Measurements from ENCODE around the gene SSNA1.
A peak's percentile ranks its signal among the peaks of the same experiment; 100 is the strongest.

Gene SSNA1

DNA sequence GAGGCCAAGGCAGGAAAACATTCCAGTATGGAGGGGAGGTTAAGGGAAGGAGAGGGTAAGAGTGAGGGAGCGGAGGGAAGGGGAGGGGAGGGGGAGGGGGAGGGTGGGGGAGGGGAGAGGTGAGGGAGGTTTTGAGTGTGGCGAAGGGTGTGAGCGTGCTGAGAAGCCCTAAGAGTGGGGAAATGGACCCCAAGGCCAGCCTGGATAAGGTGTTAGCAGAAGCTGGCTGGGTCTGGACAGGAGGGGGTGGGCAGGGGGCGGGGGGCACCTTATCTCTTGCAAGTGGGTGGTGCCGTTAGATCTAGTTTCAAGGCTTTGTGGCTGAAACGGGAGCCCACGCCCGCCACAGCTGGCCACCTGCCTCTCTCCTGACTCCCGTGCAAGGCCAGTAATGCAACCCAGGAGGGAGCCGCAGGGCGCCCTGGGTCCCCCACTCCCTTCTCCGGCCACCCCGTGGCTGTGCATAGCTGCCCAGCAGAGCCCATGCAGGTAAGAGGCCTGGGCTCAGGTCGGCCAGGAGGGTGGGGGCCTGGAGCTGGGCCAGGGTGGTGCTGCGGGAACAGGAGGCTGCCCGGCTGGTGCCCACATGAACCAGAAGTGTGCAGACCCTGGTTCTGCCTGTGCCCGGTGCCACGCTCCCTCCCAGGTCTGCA lies 39.5 kb downstream of the SSNA1 start:
- Histone ChIP-seq H3K27me3 (ENCODE audit: insufficient read depth, insufficient read length) (peaks cover 2% of the 10 kb centered on the region), H3K4me3 (ENCODE audit: insufficient read length, low read depth) (no peak overlapping the region), H3K9me3 (ENCODE audit: insufficient read depth, low read length) (no peaks in the 10 kb centered on the region), H3K36me3 (ENCODE audit: insufficient read depth, insufficient read length, low read length) (no peaks in the 10 kb centered on the region), H3K9ac (ENCODE audit: insufficient read length, low read depth) (peak overlapping the region; percentile 56), H3K4me1 (ENCODE audit: insufficient read depth, insufficient read length) (peaks cover 35% of the 10 kb centered on the region)
- TF ChIP-seq YY1 (IDR thresholded peaks at IDR 0.05; ENCODE audit: insufficient read depth, insufficient read length) (no peak), SUZ12 (IDR thresholded peaks at IDR 0.05; ENCODE audit: extremely low read depth, insufficient read depth, insufficient read length) (no peak), ZNF274 (IDR thresholded peaks at IDR 0.05; ENCODE audit: low read depth, low read length) (no peak)
- DNase-seq (ENCODE audit: low read depth, low spot score) = no peak

DNA sequence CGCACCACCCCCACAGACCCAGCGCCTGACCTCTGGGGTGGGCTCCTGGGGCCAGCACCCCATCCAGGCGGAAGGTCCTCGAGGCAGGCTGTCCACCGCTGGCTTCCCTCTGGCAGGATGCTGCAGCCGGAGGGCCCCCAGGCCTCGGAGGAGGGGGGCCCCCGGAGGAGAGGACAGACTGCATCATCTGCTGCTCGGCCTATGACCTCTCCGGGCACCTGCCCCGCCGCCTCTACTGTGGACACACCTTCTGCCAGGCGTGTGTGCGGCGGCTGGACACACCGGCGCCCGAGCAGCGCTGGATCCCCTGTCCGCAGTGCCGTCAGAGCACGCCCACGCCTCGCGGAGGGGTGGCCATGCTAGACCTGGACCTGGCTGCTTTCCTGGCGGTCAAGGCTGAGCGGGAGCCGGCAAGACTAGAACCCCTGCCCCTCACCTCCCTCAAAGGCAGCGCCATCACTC lies 40.1 kb downstream of the SSNA1 start:
- Histone ChIP-seq H3K4me3 (ENCODE audit: insufficient read length, low read depth) (no peak overlapping the region), H3K4me1 (ENCODE audit: insufficient read depth, insufficient read length) (peaks cover 38% of the 10 kb centered on the region), H3K36me3 (ENCODE audit: insufficient read depth, insufficient read length, low read length) (no peaks in the 10 kb centered on the region), H3K9me3 (ENCODE audit: insufficient read depth, low read length) (no peaks in the 10 kb centered on the region), H3K9ac (ENCODE audit: insufficient read length, low read depth) (peak overlapping the region; percentile 56), H3K27me3 (ENCODE audit: insufficient read depth, insufficient read length) (no peaks in the 10 kb centered on the region)
- no peak for TF ChIP-seq SUZ12 (IDR thresholded peaks at IDR 0.05; ENCODE audit: extremely low read depth, insufficient read depth, insufficient read length)
- no peak for TF ChIP-seq ZNF274 (IDR thresholded peaks at IDR 0.05; ENCODE audit: low read depth, low read length)
- no peak for TF ChIP-seq YY1 (IDR thresholded peaks at IDR 0.05; ENCODE audit: insufficient read depth, insufficient read length)
- no peak for DNase-seq (ENCODE audit: low read depth, low spot score)

DNA sequence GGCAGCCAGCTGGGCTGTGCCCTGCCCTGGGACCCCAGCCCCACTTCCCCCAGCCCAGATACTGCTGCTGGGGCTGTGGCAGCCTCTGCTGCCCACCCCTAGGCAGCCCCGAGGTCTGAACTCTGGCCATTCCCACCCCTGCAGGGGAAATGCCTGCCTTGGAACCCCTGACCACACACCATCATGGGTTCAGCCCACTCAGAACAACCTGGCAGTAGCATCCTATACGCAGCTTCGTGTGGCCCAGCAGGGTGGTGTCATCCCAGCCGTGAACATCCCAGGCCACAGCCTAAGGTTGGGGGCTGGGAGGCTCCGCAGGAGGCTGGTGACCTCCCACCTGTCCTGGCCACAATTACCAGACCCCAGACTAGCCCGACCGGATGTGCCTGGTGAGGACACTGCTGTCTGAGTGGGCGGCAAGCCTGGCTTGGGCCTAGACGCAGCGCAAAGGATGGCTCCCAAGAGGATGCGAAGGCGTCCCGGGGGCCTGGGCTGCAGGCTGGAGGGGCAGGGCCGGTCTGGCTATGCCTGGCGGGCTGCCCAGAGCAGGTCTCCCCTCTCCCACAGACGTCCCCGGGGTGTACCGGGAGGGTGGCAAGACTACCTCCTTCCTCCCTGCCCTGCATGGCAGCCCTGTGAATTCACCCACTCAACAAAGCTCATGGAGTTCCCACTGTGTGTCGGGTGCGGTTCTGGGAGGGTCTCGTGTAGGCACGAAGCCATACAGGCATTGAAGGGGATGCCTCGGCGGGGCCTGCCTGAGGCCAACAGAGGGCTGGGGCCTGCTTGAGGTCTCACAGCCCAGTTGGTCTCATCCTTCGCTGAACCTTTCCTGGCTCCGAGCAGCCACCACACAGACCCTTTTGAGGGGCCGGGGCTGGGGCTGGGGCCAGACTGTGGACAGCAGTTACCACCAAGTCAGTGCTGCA lies 40.8 kb downstream of the SSNA1 start:
- Histone ChIP-seq H3K9me3 (ENCODE audit: insufficient read depth, low read length) (no peaks in the 10 kb centered on the region), H3K4me1 (ENCODE audit: insufficient read depth, insufficient read length) (peaks cover 41% of the 10 kb centered on the region), H3K27me3 (ENCODE audit: insufficient read depth, insufficient read length) (no peaks in the 10 kb centered on the region), H3K4me3 (ENCODE audit: insufficient read length, low read depth) (no peak overlapping the region), H3K36me3 (ENCODE audit: insufficient read depth, insufficient read length, low read length) (no peaks in the 10 kb centered on the region), H3K9ac (ENCODE audit: insufficient read length, low read depth) (peak overlapping the region; percentile 33)
- TF ChIP-seq ZNF274 (IDR thresholded peaks at IDR 0.05; ENCODE audit: low read depth, low read length) (no peak), SUZ12 (IDR thresholded peaks at IDR 0.05; ENCODE audit: extremely low read depth, insufficient read depth, insufficient read length) (no peak), YY1 (IDR thresholded peaks at IDR 0.05; ENCODE audit: insufficient read depth, insufficient read length) (no peak)
- DNase-seq (ENCODE audit: low read depth, low spot score) = no peak

DNA sequence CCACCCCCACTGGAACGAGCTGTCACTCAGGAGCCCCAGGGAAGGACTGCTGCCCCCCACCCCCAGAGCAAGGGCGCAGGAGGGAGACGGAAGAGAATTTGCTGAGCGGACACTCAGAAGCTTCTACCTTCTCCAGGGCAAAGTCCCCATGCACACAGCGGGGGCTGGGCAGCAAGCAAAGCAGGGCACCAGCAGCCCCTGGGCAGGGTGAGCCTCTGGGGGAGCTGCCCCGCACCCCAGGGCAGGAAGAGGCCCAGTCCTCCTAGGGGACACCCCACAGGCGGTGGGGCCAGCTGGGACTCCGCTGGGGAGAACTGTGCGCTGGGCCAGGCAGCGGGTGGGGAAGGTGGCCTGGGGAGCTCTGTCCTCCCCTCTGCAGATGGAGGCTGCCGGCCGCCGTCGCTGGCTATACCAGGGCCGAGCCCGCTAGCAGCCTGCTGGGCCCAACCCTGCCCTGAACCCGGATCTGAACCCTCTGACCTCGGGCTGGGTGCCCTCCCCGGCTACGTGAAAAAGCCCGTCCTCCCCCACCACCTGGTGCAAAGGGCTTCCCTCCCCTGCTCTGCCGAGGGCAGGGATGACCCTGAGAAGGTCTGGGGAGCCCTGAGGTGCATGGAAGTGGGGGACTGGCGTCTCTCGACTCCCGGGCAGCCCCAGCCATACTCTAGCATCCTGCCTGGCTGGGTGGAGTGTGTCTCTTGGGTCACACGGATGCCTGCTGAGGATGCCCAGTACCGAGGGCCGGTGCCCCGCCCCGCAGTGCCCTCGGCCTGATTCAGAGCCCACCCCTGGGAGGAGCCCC lies 41.6 kb downstream of the SSNA1 start:
- no peak for DNase-seq (ENCODE audit: low read depth, low spot score)
- Histone ChIP-seq H3K4me1 (ENCODE audit: insufficient read depth, insufficient read length) (peaks cover 41% of the 10 kb centered on the region), H3K4me3 (ENCODE audit: insufficient read length, low read depth) (no peak overlapping the region), H3K9me3 (ENCODE audit: insufficient read depth, low read length) (no peaks in the 10 kb centered on the region), H3K36me3 (ENCODE audit: insufficient read depth, insufficient read length, low read length) (no peaks in the 10 kb centered on the region), H3K9ac (ENCODE audit: insufficient read length, low read depth) (peak overlapping the region; percentile 36), H3K27me3 (ENCODE audit: insufficient read depth, insufficient read length) (no peaks in the 10 kb centered on the region)
- no peak for TF ChIP-seq SUZ12 (IDR thresholded peaks at IDR 0.05; ENCODE audit: extremely low read depth, insufficient read depth, insufficient read length)
- TF ChIP-seq ZNF274 (IDR thresholded peaks at IDR 0.05; ENCODE audit: low read depth, low read length) = no peak
- no peak for TF ChIP-seq YY1 (IDR thresholded peaks at IDR 0.05; ENCODE audit: insufficient read depth, insufficient read length)

DNA sequence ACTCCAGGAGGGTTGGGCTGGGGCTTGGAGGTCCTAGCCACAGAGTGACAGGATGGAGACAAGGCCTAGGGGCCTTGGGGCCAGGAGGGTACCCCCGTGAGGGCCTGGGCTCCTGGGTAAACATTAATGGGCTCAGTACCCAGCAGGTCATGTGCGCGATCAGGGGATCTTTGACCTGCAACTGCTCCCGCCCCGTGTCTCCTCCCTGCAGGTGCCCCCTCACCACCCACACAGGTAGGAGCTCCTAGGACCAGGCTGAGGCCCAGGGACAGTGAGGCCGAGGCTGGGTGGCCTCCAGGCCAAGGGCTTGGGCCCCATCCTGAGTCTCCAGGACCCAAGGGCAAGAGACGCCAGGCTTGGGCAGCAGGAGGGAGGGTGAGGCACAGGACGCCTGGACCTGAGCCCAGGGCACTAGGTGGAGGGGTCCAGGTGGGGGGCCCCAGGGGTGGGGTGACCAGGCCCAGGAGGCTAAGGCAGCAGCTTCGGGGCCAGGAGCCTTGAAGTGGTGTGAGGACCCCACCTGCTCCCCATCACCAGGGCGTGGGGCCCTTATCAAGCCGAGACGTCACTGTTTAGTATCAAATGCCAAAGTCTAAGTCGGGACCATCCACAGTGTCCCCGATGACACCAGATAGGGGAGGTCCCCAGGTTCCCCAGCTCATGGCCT lies 42.4 kb downstream of the SSNA1 start, which contains the start of gene SLC34A3:
Gene SLC34A3, plus strand, starts transcription at position 197 of the 667 bp plus-strand sequence. CDS start 802 bp downstream, outside the sequence.
- Histone ChIP-seq H3K4me1 (ENCODE audit: insufficient read depth, insufficient read length) (peaks cover 45% of the 10 kb centered on the region), H3K9ac (ENCODE audit: insufficient read length, low read depth) (peak within 1 kb of the TSS; percentile 36)

DNA sequence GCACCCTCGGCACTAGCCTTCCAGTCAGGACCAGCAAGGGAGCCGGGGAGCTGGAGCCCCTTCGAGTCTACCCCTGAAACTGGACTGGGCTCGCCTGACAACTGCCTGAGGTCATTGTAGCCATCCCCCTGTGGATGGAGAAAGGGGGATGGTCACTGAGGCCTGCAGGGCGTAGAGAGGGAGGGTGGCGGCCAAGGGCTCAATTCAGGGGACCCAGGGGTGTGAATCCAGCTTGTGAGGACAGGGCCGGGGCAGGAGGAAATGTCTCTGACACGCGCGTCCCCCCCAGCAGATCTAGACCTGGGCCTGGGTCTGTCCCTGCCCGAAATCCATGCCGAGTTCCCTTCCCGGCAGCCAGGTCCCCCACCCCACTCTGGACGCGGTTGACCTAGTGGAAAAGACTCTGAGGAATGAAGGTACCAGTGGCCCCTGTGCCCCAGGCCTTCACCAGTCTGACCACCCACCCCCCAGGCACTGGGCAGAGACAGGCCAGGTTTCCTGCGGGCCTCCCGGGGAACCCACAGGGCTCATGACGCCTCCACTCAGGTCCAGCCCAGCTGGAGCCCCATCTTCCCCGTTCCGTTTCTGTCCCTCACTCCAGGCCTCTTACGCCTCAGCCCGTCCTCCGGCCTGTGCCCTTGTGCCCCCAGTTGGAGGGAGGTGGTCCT lies 43.0 kb downstream of the SSNA1 start:
- no peaks in the 10 kb centered on the region for H3K9me3 ChIP-seq (ENCODE audit: insufficient read depth, low read length)
- H3K36me3 ChIP-seq (ENCODE audit: insufficient read depth, insufficient read length, low read length) = peaks cover 3% of the 10 kb centered on the region
- no peak overlapping the region for H3K4me3 ChIP-seq (ENCODE audit: insufficient read length, low read depth)
- H3K27me3 ChIP-seq (ENCODE audit: insufficient read depth, insufficient read length) = no peaks in the 10 kb centered on the region
- TF ChIP-seq SUZ12 (IDR thresholded peaks at IDR 0.05; ENCODE audit: extremely low read depth, insufficient read depth, insufficient read length) (no peak), ZNF274 (IDR thresholded peaks at IDR 0.05; ENCODE audit: low read depth, low read length) (no peak), YY1 (IDR thresholded peaks at IDR 0.05; ENCODE audit: insufficient read depth, insufficient read length) (no peak)
- no peak overlapping the region for H3K9ac ChIP-seq (ENCODE audit: insufficient read length, low read depth)
- DNase-seq (ENCODE audit: low read depth, low spot score) = no peak
- H3K4me1 ChIP-seq (ENCODE audit: insufficient read depth, insufficient read length) = peaks cover 48% of the 10 kb centered on the region

More for the DNA sequence above, 42.4 kb downstream of the SSNA1 start, which contains the start of gene SLC34A3:
- no peaks in the 10 kb centered on the region for H3K27me3 ChIP-seq (ENCODE audit: insufficient read depth, insufficient read length)
- H3K9me3 ChIP-seq (ENCODE audit: insufficient read depth, low read length) = no peaks in the 10 kb centered on the region
- no peak for TF ChIP-seq YY1 (IDR thresholded peaks at IDR 0.05; ENCODE audit: insufficient read depth, insufficient read length)
- no peak for TF ChIP-seq ZNF274 (IDR thresholded peaks at IDR 0.05; ENCODE audit: low read depth, low read length)
- TF ChIP-seq SUZ12 (IDR thresholded peaks at IDR 0.05; ENCODE audit: extremely low read depth, insufficient read depth, insufficient read length) = no peak
- no peak within 1 kb of the TSS for H3K4me3 ChIP-seq (ENCODE audit: insufficient read length, low read depth)
- peaks cover 3% of the 10 kb centered on the region for H3K36me3 ChIP-seq (ENCODE audit: insufficient read depth, insufficient read length, low read length)
- no peak for DNase-seq (ENCODE audit: low read depth, low spot score)
